Kidney epithelial cell (primary cell): Measurements from ENCODE around the gene LRRC75B. TPM values are rescaled to one million over a fixed set of nuclear protein-coding genes. Genes with fewer than 3 reads are reported as not detected.
A peak's percentile ranks its signal among the peaks of the same experiment; 100 is the strongest.
"Not testable (repeated sequence)": the region's sequence is repeated elsewhere in the genome, so short reads cannot be mapped to it uniquely, and the experiment has no call there.

ENCODE experiments used
- DNase-seq: peaks from one replicate; pipeline ENCODE4 v3.0.0-alpha.2; 2010; ENCODE audit warnings: low read depth
- H3K27me3 ChIP-seq: 2 replicates; pipeline ENCODE4 v1.6.0; 2011; ENCODE audit warnings: low read length; ENCODE audit not compliant: control insufficient read depth, insufficient read depth
- H3K36me3 ChIP-seq: 2 replicates; pipeline ENCODE4 v1.5.1; 2011; ENCODE audit warnings: low read length; ENCODE audit not compliant: control insufficient read depth, insufficient read depth
- H3K4me3 ChIP-seq: 2 replicates; pipeline ENCODE4 v1.5.1; 2011; ENCODE audit warnings: low read depth, mild to moderate bottlenecking, control low read depth, low read length
- total RNA-seq: library from RNA; depleted of rRNA; stranded (reverse); fragments of >200 nt; gene quantifications from 2 replicates; pipeline ENCODE4 v1.2.3, GENCODE V29; 2015
- TF ChIP-seq, protein P1 (sequence below): IDR thresholded peaks from 2 replicates; pipeline ENCODE4 v1.5.1; 2011; ENCODE audit warnings: mild to moderate bottlenecking, moderate library complexity, low read length, control low read depth, inconsistent platforms; ENCODE audit not compliant: insufficient read depth, poor library complexity, severe bottlenecking

LRRC75B gene
- total RNA-seq, 1 donor from 2014 or later, result 17.3 TPM

DNA sequence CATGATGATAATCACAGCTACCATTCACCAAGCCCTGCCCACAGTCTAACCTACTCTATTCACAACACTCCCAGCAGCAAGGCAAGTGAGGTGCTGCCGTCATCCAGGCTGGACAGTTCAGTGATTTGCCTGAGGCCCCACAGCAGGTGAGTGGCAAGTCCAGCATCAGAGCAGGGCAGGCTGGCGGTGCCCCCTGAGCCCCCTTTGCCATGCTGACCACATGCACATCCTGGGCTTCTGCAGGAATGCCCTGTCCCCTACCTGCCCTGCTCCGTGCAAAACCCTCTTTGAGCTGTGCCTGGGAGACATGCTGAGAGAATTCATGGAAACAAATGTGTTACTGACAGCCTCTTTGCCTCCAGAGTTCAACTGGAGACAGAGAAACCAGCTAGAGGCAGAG is 17.0 kb upstream of the LRRC75B start:
- DNase-seq, H3K4me3 ChIP-seq, H3K36me3 ChIP-seq, H3K27me3 ChIP-seq: not testable (repeated sequence)

- not testable (repeated sequence) for DNase-seq, H3K27me3 ChIP-seq, H3K36me3 ChIP-seq, H3K4me3 ChIP-seq
These were observed 15.5 kb upstream of the LRRC75B start for GRCh38 chr22:24608327-24608726.

GRCh38 chr22:24607429-24607983 is 14.6 kb upstream of the LRRC75B start:
- H3K27me3 ChIP-seq, DNase-seq, H3K4me3 ChIP-seq, H3K36me3 ChIP-seq: not testable (repeated sequence)

GRCh38 chr22:24606340-24606739 is 13.5 kb upstream of the LRRC75B start:
- not testable (repeated sequence) for H3K4me3 ChIP-seq

GRCh38 chr22:24603770-24604629 is 11.1 kb upstream of the LRRC75B start:
- DNase-seq, H3K27me3 ChIP-seq, H3K36me3 ChIP-seq: not testable (repeated sequence)
- H3K4me3 ChIP-seq, result peak overlapping the region; percentile 44
- TF ChIP-seq, protein P1, sequence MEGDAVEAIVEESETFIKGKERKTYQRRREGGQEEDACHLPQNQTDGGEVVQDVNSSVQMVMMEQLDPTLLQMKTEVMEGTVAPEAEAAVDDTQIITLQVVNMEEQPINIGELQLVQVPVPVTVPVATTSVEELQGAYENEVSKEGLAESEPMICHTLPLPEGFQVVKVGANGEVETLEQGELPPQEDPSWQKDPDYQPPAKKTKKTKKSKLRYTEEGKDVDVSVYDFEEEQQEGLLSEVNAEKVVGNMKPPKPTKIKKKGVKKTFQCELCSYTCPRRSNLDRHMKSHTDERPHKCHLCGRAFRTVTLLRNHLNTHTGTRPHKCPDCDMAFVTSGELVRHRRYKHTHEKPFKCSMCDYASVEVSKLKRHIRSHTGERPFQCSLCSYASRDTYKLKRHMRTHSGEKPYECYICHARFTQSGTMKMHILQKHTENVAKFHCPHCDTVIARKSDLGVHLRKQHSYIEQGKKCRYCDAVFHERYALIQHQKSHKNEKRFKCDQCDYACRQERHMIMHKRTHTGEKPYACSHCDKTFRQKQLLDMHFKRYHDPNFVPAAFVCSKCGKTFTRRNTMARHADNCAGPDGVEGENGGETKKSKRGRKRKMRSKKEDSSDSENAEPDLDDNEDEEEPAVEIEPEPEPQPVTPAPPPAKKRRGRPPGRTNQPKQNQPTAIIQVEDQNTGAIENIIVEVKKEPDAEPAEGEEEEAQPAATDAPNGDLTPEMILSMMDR, result peak; percentile 23

More at GRCh38 chr22:24606340-24606739, 13.5 kb upstream of the LRRC75B start:
- not testable (repeated sequence) for H3K27me3 ChIP-seq, H3K36me3 ChIP-seq, DNase-seq

DNA sequence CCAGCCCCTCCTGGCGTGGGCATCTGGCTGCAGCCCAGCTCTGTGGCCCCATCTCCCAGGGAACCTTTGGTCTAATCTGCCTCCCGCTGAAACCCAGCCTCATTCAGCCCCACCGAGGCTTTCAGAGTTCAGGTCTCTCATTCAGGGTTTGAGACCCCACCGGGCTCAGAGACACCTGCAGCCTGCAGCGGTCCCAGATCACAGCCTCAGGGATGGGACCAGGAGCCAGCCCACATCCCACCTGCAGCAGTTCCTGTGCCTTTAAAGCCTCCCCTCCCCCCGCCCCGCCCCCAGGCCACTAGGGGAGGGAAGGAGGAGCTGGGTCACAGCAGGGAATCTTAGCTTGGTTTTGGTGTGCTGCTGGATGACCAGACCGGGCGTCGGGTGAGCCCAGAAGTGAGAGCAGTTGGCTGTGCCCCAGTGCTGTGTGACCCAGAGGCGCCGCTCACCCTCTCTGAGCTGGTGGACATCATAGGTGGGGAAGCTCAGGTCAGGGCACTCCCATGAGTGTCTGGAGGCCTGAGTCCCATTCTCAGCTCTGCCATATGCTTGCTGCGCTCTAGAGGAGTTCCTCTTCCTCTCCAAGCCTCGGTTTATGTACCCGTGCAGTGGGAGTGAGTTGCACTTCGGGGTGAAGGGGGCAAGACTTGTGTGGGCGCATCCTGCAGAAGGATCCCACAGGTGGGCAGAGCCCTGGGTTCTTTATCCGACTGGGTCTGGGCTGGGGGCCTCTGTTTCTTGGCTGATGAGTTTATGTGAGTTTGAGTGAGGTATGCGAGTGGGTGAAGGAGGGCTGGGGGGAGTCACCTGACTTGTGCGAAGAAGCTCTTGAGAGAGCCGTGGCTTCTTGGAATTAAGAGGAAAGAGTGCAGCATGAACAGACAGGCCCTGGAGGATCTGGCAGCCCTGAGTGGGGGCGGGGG is 10.2 kb upstream of the LRRC75B start, which contains the start of gene GGT1:
Gene GGT1, plus strand, starts transcription at position 347 of the 923 bp plus-strand sequence. CDS start 7,889 bp downstream, outside the sequence.
- peak within 1 kb of the TSS; percentile 44 for H3K4me3 ChIP-seq
- H3K36me3 ChIP-seq, DNase-seq, H3K27me3 ChIP-seq: not testable (repeated sequence)

GRCh38 chr22:24602105-24602749 is 9.4 kb upstream of the LRRC75B start:
- H3K4me3 ChIP-seq, H3K27me3 ChIP-seq, DNase-seq, H3K36me3 ChIP-seq: not testable (repeated sequence)

DNA sequence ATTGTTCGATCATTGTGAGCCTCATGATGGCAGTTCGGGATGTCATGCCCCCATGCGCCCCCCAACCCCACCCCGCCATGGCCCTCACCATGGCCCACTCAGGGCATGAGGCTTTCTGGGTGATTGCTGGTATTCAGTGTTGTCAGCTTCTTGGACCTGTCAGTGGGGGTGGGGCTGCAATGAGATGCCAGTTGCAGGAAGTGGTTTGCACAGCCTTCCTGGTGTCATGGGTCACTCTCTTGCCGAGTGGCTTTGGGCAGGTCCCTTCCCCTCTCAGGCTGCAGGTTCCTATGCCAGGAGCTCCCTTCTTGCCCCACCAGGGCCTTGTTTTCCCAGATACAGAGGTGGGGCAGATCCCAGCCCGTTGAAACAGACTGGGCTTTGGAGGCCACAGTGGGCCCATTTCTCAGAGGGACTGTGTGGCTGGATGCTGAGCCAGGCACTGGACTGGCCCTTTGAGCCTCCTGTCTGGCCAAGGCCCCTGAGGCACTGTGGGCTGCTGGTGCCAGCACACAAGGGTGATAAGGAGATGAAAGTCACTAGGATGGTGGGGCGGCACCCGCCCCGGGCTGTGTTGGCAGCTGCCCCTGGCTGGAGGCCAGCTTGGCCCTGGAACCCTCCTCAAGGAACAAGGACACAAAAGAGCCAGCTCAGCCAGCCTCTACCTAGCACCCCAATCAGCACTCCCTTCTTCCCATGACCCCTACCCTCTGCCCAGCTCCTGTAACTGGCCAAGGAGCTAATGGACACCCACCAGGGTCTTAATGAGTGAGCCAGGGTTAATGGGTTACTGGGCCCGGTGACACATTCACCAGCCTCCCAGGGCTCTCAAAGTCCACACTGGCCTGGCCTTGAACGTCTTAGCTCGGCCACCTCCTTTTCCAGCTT is 8.6 kb upstream of the LRRC75B start:
- DNase-seq, result no peak
- TF ChIP-seq, protein P1, result no peak
- Histone ChIP-seq H3K36me3 (no peaks in the 10 kb centered on the region), H3K27me3 (no peaks in the 10 kb centered on the region), H3K4me3 (no peak overlapping the region)

- H3K36me3 ChIP-seq, H3K4me3 ChIP-seq, DNase-seq, H3K27me3 ChIP-seq: not testable (repeated sequence)
These were observed 7.3 kb upstream of the LRRC75B start for GRCh38 chr22:24599958-24600715.
